Smooth muscle cell (in vitro differentiated cells): Measurements from ENCODE around the gene CYTL1. TPM values are rescaled to one million over a fixed set of nuclear protein-coding genes. Genes with fewer than 3 reads are reported as not detected.
"Not testable (repeated sequence)": the region's sequence is repeated elsewhere in the genome, so short reads cannot be mapped to it uniquely, and the experiment has no call there.

ENCODE experiments used
- DNase-seq: peaks from one replicate; lab custom pipeline; 2025; ENCODE audit not compliant: unreplicated experiment; lab: John Stamatoyannopoulos, UW
- H2AFZ ChIP-seq: fragments of 200-600 bp; sonication (generic); 2 replicates; pipeline ENCODE4 v1.6.0; 2016; ENCODE audit warnings: antibody characterized with exemption, low read depth, mild to moderate bottlenecking
- H3F3A ChIP-seq: fragments of 200-600 bp; sonication (generic); 2 replicates; pipeline ENCODE4 v1.6.0; 2017; ENCODE audit warnings: antibody characterized with exemption, low read depth
- H3K27ac ChIP-seq: fragments of 200-600 bp; sonication (generic); 2 replicates; pipeline ENCODE4 v1.5.1; 2016; ENCODE audit warnings: low read depth, mild to moderate bottlenecking
- H3K27me3 ChIP-seq: fragments of 200-600 bp; sonication (generic); 2 replicates; pipeline ENCODE4 v1.6.1; 2016; ENCODE audit warnings: low read depth, mild to moderate bottlenecking
- H3K36me3 ChIP-seq: fragments of 200-600 bp; sonication (generic); 2 replicates; pipeline ENCODE4 v1.5.1; 2016; ENCODE audit warnings: low read depth
- H3K4me1 ChIP-seq: fragments of 200-600 bp; sonication (generic); 2 replicates; pipeline ENCODE4 v1.5.1; 2016; ENCODE audit warnings: low read depth
- H3K4me2 ChIP-seq: fragments of 200-600 bp; sonication (generic); 2 replicates; pipeline ENCODE4 v1.6.0; 2016; ENCODE audit warnings: mild to moderate bottlenecking
- H3K4me3 ChIP-seq: fragments of 200-600 bp; sonication (generic); 2 replicates; pipeline ENCODE4 v1.5.1; 2016; ENCODE audit warnings: mild to moderate bottlenecking
- H3K79me2 ChIP-seq: fragments of 200-600 bp; sonication (generic); 2 replicates; pipeline ENCODE4 v1.6.0; 2016; ENCODE audit warnings: low read depth, mild to moderate bottlenecking
- H3K9ac ChIP-seq: fragments of 200-600 bp; sonication (generic); 2 replicates; pipeline ENCODE4 v1.6.0; 2016; ENCODE audit warnings: low read depth
- H3K9me3 ChIP-seq: fragments of 200-600 bp; sonication (generic); replicated peaks from 2 replicates; pipeline ENCODE4 v1.5.1; 2016; ENCODE audit warnings: low read depth
- H4K20me1 ChIP-seq: fragments of 200-600 bp; sonication (generic); 2 replicates; pipeline ENCODE4 v1.6.0; 2016; ENCODE audit warnings: low read depth
- WGBS: methylation state at CpG from one replicate; pipeline ENCODE4 v1.1.7; 2016; ENCODE audit warnings: low lambda C conversion rate; 5-methylcytosine and 5-hydroxymethylcytosine counted together
- polyA plus RNA-seq: library from polyadenylated mRNA; unstranded; fragments of >200 nt; fragmentation: Nextera tagmentation; extraction: Ambion mirVana; gene quantifications from 2 replicates; pipeline ENCODE4 v1.2.1, GENCODE V29; 2016
- total RNA-seq: library from RNA; depleted of rRNA; stranded (reverse); fragments of >200 nt; gene quantifications from 2 replicates; pipeline ENCODE4 v1.2.3, GENCODE V29; 2014
- TF ChIP-seq, protein P1 (sequence below): fragments of 200-600 bp; sonication (generic); IDR thresholded peaks from 2 replicates; pipeline ENCODE4 v1.5.1; 2017; ENCODE audit warnings: borderline replicate concordance, mild to moderate bottlenecking, antibody characterized with exemption; ENCODE audit not compliant: insufficient read depth, poor library complexity, severe bottlenecking

Gene CYTL1
- total and polyA plus RNA-seq, 2 experiments from 2014 or later, result 24.5 to 31.0 TPM

DNA sequence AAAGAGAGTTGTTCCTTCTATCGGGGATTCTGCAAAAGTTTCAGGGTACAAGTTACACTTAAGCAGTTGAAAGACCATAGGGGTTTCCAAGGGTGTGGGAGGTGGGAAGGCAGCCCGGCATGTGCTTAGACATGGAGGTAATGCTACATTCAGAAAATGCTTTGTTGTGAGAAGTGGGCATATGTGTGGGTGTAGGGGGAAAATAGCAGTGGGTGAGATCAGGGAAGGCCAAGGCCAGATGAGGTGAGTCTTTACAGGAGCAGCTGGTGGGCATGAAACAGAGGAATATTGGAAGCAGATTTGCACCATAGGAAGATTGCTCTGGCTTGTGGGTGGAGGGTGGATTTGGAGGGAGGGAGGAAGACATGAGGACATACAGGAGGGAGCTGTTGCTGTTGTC is 8.3 kb downstream of the CYTL1 start:
- Histone ChIP-seq H4K20me1 (no peaks in the 10 kb centered on the region), H2AFZ (no peak overlapping the region), H3K36me3 (no peaks in the 10 kb centered on the region), H3F3A (no peaks in the 10 kb centered on the region), H3K79me2 (no peaks in the 10 kb centered on the region), H3K9me3 (no peaks in the 10 kb centered on the region), H3K4me2 (no peak overlapping the region), H3K9ac (no peak overlapping the region), H3K4me3 (no peak overlapping the region), H3K27ac (no peak overlapping the region), H3K4me1 (no peaks in the 10 kb centered on the region), H3K27me3 (no peaks in the 10 kb centered on the region)
- 96% methylated on average over 2 of the region's 2 CpGs for WGBS
- TF ChIP-seq, protein P1, sequence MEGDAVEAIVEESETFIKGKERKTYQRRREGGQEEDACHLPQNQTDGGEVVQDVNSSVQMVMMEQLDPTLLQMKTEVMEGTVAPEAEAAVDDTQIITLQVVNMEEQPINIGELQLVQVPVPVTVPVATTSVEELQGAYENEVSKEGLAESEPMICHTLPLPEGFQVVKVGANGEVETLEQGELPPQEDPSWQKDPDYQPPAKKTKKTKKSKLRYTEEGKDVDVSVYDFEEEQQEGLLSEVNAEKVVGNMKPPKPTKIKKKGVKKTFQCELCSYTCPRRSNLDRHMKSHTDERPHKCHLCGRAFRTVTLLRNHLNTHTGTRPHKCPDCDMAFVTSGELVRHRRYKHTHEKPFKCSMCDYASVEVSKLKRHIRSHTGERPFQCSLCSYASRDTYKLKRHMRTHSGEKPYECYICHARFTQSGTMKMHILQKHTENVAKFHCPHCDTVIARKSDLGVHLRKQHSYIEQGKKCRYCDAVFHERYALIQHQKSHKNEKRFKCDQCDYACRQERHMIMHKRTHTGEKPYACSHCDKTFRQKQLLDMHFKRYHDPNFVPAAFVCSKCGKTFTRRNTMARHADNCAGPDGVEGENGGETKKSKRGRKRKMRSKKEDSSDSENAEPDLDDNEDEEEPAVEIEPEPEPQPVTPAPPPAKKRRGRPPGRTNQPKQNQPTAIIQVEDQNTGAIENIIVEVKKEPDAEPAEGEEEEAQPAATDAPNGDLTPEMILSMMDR, result no peak
- DNase-seq, result no peak

DNA sequence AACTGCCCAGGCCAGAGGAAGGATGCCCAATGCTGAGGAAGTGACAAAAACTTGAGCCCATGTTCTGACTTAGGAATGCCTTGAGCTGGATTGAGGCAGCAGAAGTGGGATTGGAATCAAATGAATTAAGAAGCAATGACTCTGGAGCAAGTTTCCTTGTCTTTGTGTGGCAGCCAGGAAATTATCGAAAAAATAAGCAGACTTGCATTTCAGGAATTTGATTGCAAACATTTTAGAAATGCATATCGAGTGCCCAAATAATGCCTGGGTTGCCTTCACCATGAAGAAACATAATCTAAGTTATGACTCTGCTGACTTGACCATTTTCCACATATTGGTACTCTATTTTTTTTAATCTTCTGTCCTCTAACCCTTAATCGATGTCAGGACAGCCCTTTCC is 9.5 kb downstream of the CYTL1 start:
- H3K4me1 ChIP-seq, result no peaks in the 10 kb centered on the region
- TF ChIP-seq, protein P1, result no peak
- H2AFZ ChIP-seq, result no peak overlapping the region
- no peaks in the 10 kb centered on the region for H3K36me3 ChIP-seq
- no peak overlapping the region for H3K4me3 ChIP-seq
- WGBS, result 96% methylated on average over 3 of the region's 3 CpGs
- H3K27ac ChIP-seq, result no peak overlapping the region
- no peaks in the 10 kb centered on the region for H3K27me3 ChIP-seq
- no peaks in the 10 kb centered on the region for H3F3A ChIP-seq
- H3K4me2 ChIP-seq, result no peak overlapping the region
- H4K20me1 ChIP-seq, result no peaks in the 10 kb centered on the region
- H3K79me2 ChIP-seq, result no peaks in the 10 kb centered on the region
- DNase-seq, result no peak
- no peaks in the 10 kb centered on the region for H3K9me3 ChIP-seq
- H3K9ac ChIP-seq, result no peak overlapping the region

DNA sequence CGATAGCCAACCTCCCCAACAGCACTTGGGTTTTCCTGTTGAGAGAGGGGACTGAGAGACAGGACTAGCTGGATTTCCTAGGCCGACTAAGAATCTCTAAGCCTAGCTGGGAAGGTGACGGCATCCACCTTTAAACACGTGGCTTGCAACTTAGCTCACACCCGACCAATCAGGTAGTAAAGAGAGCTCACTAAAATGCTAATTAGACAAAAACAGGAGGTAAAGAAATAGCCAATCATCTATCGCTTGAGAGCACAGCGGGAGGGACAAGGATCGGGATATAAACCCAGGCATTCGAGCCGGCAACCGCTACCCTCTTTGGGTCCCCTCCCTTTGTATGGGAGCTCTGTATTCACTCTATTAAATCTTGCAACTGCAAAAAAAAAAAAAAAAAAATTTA is 12.3 kb downstream of the CYTL1 start:
- not testable (repeated sequence) for H3F3A ChIP-seq, H3K36me3 ChIP-seq, DNase-seq, H3K9me3 ChIP-seq, H3K27me3 ChIP-seq, H3K9ac ChIP-seq, H3K27ac ChIP-seq, H3K79me2 ChIP-seq, H4K20me1 ChIP-seq, H3K4me1 ChIP-seq, H3K4me2 ChIP-seq, H3K4me3 ChIP-seq, H2AFZ ChIP-seq
- WGBS, result 85% methylated on average over 11 of the region's 11 CpGs

DNA sequence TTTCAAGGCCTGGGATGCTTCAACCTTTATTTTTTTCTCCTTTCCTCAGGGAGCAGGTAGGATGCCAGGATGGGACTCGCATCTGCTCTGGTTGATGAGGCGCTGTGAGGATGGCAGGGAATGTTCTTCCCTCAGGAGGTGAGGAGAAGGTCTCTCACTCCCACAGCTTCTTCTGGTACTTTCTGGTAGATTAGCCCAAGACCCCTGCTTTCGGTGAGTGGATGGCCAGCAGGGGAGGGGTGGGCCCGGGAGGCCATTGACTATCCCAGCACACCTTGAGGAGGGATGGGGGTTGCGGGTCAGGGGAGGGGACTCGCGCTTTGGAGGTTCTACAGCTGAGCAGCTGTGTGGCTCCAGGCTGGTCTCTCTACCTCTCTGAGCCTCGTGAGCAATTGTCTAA is 14.8 kb downstream of the CYTL1 start:
- TF ChIP-seq, protein P1, result no peak
- Histone ChIP-seq H3K36me3 (no peaks in the 10 kb centered on the region), H3K27me3 (peaks cover 23% of the 10 kb centered on the region), H3K4me1 (no peaks in the 10 kb centered on the region), H2AFZ (no peak overlapping the region), H3K9ac (no peak overlapping the region), H3K4me3 (no peak overlapping the region), H3K79me2 (no peaks in the 10 kb centered on the region), H3K27ac (no peak overlapping the region), H4K20me1 (no peaks in the 10 kb centered on the region), H3K4me2 (no peak overlapping the region), H3K9me3 (no peaks in the 10 kb centered on the region), H3F3A (no peaks in the 10 kb centered on the region)
- DNase-seq, result no peak
- WGBS, result 88% methylated on average over 5 of the region's 8 CpGs
